ENCODE results near the gene SMAD6.

Gene SMAD6

GRCh38 chr15:66777054-66777453, 75.0 kb downstream of the SMAD6 start:
- DNase-seq (ENCODE audit: low spot score), result no peak

GRCh38 chr15:66777596-66778313, 75.7 kb downstream of the SMAD6 start:
- DNase-seq (ENCODE audit: low spot score), result no peak

GRCh38 chr15:66778314-66778665, 76.3 kb downstream of the SMAD6 start:
- no peak for DNase-seq (ENCODE audit: low spot score)

- DNase-seq (ENCODE audit: low spot score), result no peak
These were observed 76.7 kb downstream of the SMAD6 start for GRCh38 chr15:66778716-66779115.

- no peak for DNase-seq (ENCODE audit: low spot score)
These were observed 77.4 kb downstream of the SMAD6 start for GRCh38 chr15:66779331-66780009.

- peak; percentile 93 for DNase-seq (ENCODE audit: low spot score)
These were observed 78.3 kb downstream of the SMAD6 start for GRCh38 chr15:66780172-66780972.

GRCh38 chr15:66780973-66781718, 79.1 kb downstream of the SMAD6 start:
- no peak for DNase-seq (ENCODE audit: low spot score)

GRCh38 chr15:66782785-66783184, 80.7 kb downstream of the SMAD6 start:
- no peak for DNase-seq (ENCODE audit: low spot score)

- no peak for DNase-seq (ENCODE audit: low spot score)
These were observed 81.3 kb downstream of the SMAD6 start for GRCh38 chr15:66783314-66783713.

GRCh38 chr15:66783725-66784124, 81.7 kb downstream of the SMAD6 start:
- DNase-seq (ENCODE audit: low spot score), result no peak

- DNase-seq (ENCODE audit: low spot score), result no peak
These were observed 82.1 kb downstream of the SMAD6 start for GRCh38 chr15:66784174-66784573.

GRCh38 chr15:66785637-66786036, 83.6 kb downstream of the SMAD6 start:
- peak; percentile 65 for DNase-seq (ENCODE audit: low spot score)

- DNase-seq (ENCODE audit: low spot score), result no peak
These were observed 84.2 kb downstream of the SMAD6 start for GRCh38 chr15:66786222-66786621.

GRCh38 chr15:66786708-66787488, 84.9 kb downstream of the SMAD6 start:
- DNase-seq (ENCODE audit: low spot score), result no peak

- DNase-seq (ENCODE audit: low spot score), result no peak
These were observed 85.4 kb downstream of the SMAD6 start for GRCh38 chr15:66787489-66787871.

- DNase-seq (ENCODE audit: low spot score), result no peak
These were observed 86.0 kb downstream of the SMAD6 start for GRCh38 chr15:66788024-66788423.

GRCh38 chr15:66789029-66790025, 87.3 kb downstream of the SMAD6 start:
- DNase-seq (ENCODE audit: low spot score), result peak; percentile 76

- no peak for DNase-seq (ENCODE audit: low spot score)
These were observed 93.8 kb downstream of the SMAD6 start for GRCh38 chr15:66795851-66796250.

- DNase-seq (ENCODE audit: low spot score), result no peak
These were observed 94.3 kb downstream of the SMAD6 start for GRCh38 chr15:66796343-66796742.

- DNase-seq (ENCODE audit: low spot score), result no peak
These were observed 95.9 kb downstream of the SMAD6 start for GRCh38 chr15:66797921-66798320.
